Trophoblast cell (in vitro differentiated cells and primary cell): Measurements from ENCODE around the gene CFAP97.

Experiments
- DNase-seq, 2 donors: peaks; one replicate each; pipeline ENCODE4 v3.0.0-alpha.2; 2016
- H2AFZ ChIP-seq: 2 replicates; pipeline ENCODE4 v1.6.1; 2013; ENCODE audit warnings: low read length, moderate library complexity, mild to moderate bottlenecking; ENCODE audit not compliant: insufficient read depth, poor library complexity
- H2AK5ac ChIP-seq: 2 replicates; pipeline ENCODE4 v1.6.1; 2013; ENCODE audit warnings: mild to moderate bottlenecking, low read length
- H2BK120ac ChIP-seq: 2 replicates; pipeline ENCODE4 v1.6.1; 2013; ENCODE audit warnings: low read length, mild to moderate bottlenecking, moderate library complexity; ENCODE audit not compliant: insufficient read depth, poor library complexity
- H2BK12ac ChIP-seq: 2 replicates; pipeline ENCODE4 v1.6.1; 2013; ENCODE audit warnings: mild to moderate bottlenecking, low read length, moderate library complexity
- H2BK5ac ChIP-seq: 2 replicates; pipeline ENCODE4 v1.6.1; 2013; ENCODE audit warnings: low read length, low read depth, moderate library complexity, mild to moderate bottlenecking; ENCODE audit not compliant: poor library complexity
- H3K14ac ChIP-seq: 2 replicates; pipeline ENCODE4 v1.6.1; 2013; ENCODE audit warnings: mild to moderate bottlenecking, low read length
- H3K18ac ChIP-seq: 2 replicates; pipeline ENCODE4 v1.6.1; 2013; ENCODE audit warnings: mild to moderate bottlenecking, low read length
- H3K23ac ChIP-seq: 2 replicates; pipeline ENCODE4 v1.6.1; 2013; ENCODE audit warnings: low read length
- H3K27ac ChIP-seq: 2 replicates; pipeline ENCODE4 v1.5.1; 2013; ENCODE audit warnings: low read depth, mild to moderate bottlenecking, inconsistent platforms, low read length, moderate library complexity
- H3K27me3 ChIP-seq: 2 replicates; pipeline ENCODE4 v1.6.1; 2013; ENCODE audit warnings: inconsistent platforms, mild to moderate bottlenecking, low read length, moderate library complexity; ENCODE audit not compliant: insufficient read depth
- H3K36me3 ChIP-seq, 2 experiments: 1 replicate in 1 of 2; 2 replicates in 1 of 2; pipeline ENCODE4 v1.6.1; 2013; ENCODE audit warnings: low read length in 2 of 2, mild to moderate bottlenecking in 2 of 2, moderate library complexity in 1 of 2; ENCODE audit not compliant: insufficient read depth in 2 of 2, control insufficient read depth in 1 of 2
- H3K4ac ChIP-seq: 2 replicates; pipeline ENCODE4 v1.6.1; 2013; ENCODE audit warnings: low read depth, mild to moderate bottlenecking, low read length, moderate library complexity
- H3K4me1 ChIP-seq, 2 experiments: 1 replicate in 1 of 2; 2 replicates in 1 of 2; pipeline ENCODE4 v1.6.1; 2013; ENCODE audit warnings: low read length in 2 of 2, mild to moderate bottlenecking in 2 of 2, moderate library complexity in 1 of 2; ENCODE audit not compliant: insufficient read depth in 2 of 2, control insufficient read depth in 1 of 2
- H3K4me2 ChIP-seq: 2 replicates; pipeline ENCODE4 v1.6.1; 2013; ENCODE audit warnings: inconsistent platforms, mild to moderate bottlenecking, low read length, moderate library complexity
- H3K4me3 ChIP-seq: 2 replicates; pipeline ENCODE4 v1.5.1; 2013; ENCODE audit warnings: mild to moderate bottlenecking, low read depth, low read length, inconsistent platforms
- H3K79me1 ChIP-seq: one replicate; pipeline ENCODE4 v1.6.1; 2013; ENCODE audit warnings: low read length
- H3K79me2 ChIP-seq: 2 replicates; pipeline ENCODE4 v1.6.1; 2013; ENCODE audit warnings: low read length, mild to moderate bottlenecking; ENCODE audit not compliant: control insufficient read depth, insufficient read depth, poor library complexity
- H3K9ac ChIP-seq: 2 replicates; pipeline ENCODE4 v1.6.1; 2013; ENCODE audit warnings: mild to moderate bottlenecking, low read length
- H3K9me3 ChIP-seq: 2 replicates; pipeline ENCODE4 v1.6.1; 2013; ENCODE audit warnings: low read depth, mild to moderate bottlenecking, control low read depth, inconsistent platforms, low read length; ENCODE audit not compliant: insufficient read depth
- H4K12ac ChIP-seq: 2 replicates; pipeline ENCODE4 v1.6.1; 2013; ENCODE audit warnings: low read depth, mild to moderate bottlenecking, low read length, moderate library complexity
- H4K8ac ChIP-seq: 2 replicates; pipeline ENCODE4 v1.6.1; 2013; ENCODE audit warnings: low read depth, mild to moderate bottlenecking, low read length, moderate library complexity
- H4K91ac ChIP-seq: one replicate; pipeline ENCODE4 v1.6.1; 2013; ENCODE audit warnings: low read depth, mild to moderate bottlenecking, low read length, moderate library complexity
- WGBS: extraction: QIAGEN DNeasy Blood & Tissue Kit; methylation state at CpG from one replicate; pipeline ENCODE4 v1.1.7; 2013; ENCODE audit warnings: missing lambda C conversion rate; ENCODE audit not compliant: insufficient read length, insufficient coverage; ENCODE audit errors: extremely low coverage; 5-methylcytosine and 5-hydroxymethylcytosine counted together

The CFAP97 gene

GRCh38 chr4:185112104-185112503 is 91.7 kb downstream of the CFAP97 start:
- H4K8ac ChIP-seq: no peak overlapping the region
- H3K14ac ChIP-seq: no peak overlapping the region
- no peak overlapping the region for H3K4ac ChIP-seq
- DNase-seq: peak; percentile 42 to 58
- H3K18ac ChIP-seq: no peak overlapping the region
- no peak overlapping the region for H2BK5ac ChIP-seq
- H3K79me2 ChIP-seq: no peaks in the 10 kb centered on the region
- H2AFZ ChIP-seq: no peak overlapping the region
- no peak overlapping the region for H3K23ac ChIP-seq
- H3K27me3 ChIP-seq: no peaks in the 10 kb centered on the region
- H3K4me2 ChIP-seq: no peak overlapping the region
- no peak overlapping the region for H3K27ac ChIP-seq
- no peak overlapping the region for H3K4me3 ChIP-seq
- no peak overlapping the region for H2AK5ac ChIP-seq
- H4K91ac ChIP-seq: no peak overlapping the region
- no CpG with 5 or more reads among the region's 2 CpGs for WGBS
- H3K9ac ChIP-seq: no peak overlapping the region
- H3K9me3 ChIP-seq: no peaks in the 10 kb centered on the region
- H2BK120ac ChIP-seq: no peak overlapping the region
- peaks cover 0 to 5% of the 10 kb centered on the region in 2 experiments for H3K4me1 ChIP-seq
- H2BK12ac ChIP-seq: no peak overlapping the region
- H3K79me1 ChIP-seq: no peaks in the 10 kb centered on the region
- H3K36me3 ChIP-seq: no peaks in the 10 kb centered on the region
- no peak overlapping the region for H4K12ac ChIP-seq

GRCh38 chr4:185110375-185110823 is 93.4 kb downstream of the CFAP97 start:
- no peak overlapping the region for H3K18ac ChIP-seq
- H3K4ac ChIP-seq: no peak overlapping the region
- H2AK5ac ChIP-seq: no peak overlapping the region
- H2AFZ ChIP-seq: no peak overlapping the region
- H3K36me3 ChIP-seq: no peaks in the 10 kb centered on the region
- H3K4me2 ChIP-seq: no peak overlapping the region
- no peak overlapping the region for H3K9ac ChIP-seq
- no peak overlapping the region for H4K12ac ChIP-seq
- DNase-seq: no peak
- H3K23ac ChIP-seq: no peak overlapping the region
- no CpG with 5 or more reads among the region's 11 CpGs for WGBS
- peaks cover 0 to 2% of the 10 kb centered on the region in 2 experiments for H3K4me1 ChIP-seq
- no peak overlapping the region for H3K27ac ChIP-seq
- no peaks in the 10 kb centered on the region for H3K79me2 ChIP-seq
- H3K79me1 ChIP-seq: no peaks in the 10 kb centered on the region
- H3K14ac ChIP-seq: no peak overlapping the region
- H2BK12ac ChIP-seq: no peak overlapping the region
- no peak overlapping the region for H3K4me3 ChIP-seq
- no peak overlapping the region for H2BK120ac ChIP-seq
- no peak overlapping the region for H4K91ac ChIP-seq
- no peaks in the 10 kb centered on the region for H3K27me3 ChIP-seq
- no peak overlapping the region for H4K8ac ChIP-seq
- H3K9me3 ChIP-seq: no peaks in the 10 kb centered on the region
- no peak overlapping the region for H2BK5ac ChIP-seq

GRCh38 chr4:185109736-185110135 is 94.1 kb downstream of the CFAP97 start:
- H3K4me3 ChIP-seq: no peak overlapping the region
- H2BK12ac ChIP-seq: no peak overlapping the region
- H3K14ac ChIP-seq: no peak overlapping the region
- no peak overlapping the region for H4K12ac ChIP-seq
- no peaks in the 10 kb centered on the region for H3K36me3 ChIP-seq
- H3K79me2 ChIP-seq: no peaks in the 10 kb centered on the region
- no peak overlapping the region for H2AFZ ChIP-seq
- peaks cover 0 to 2% of the 10 kb centered on the region in 2 experiments for H3K4me1 ChIP-seq
- H3K9ac ChIP-seq: no peak overlapping the region
- no peak overlapping the region for H3K23ac ChIP-seq
- no peak overlapping the region for H3K27ac ChIP-seq
- no peak overlapping the region for H4K91ac ChIP-seq
- H3K4me2 ChIP-seq: no peak overlapping the region
- no peak overlapping the region for H3K18ac ChIP-seq
- no peaks in the 10 kb centered on the region for H3K27me3 ChIP-seq
- H2BK120ac ChIP-seq: no peak overlapping the region
- H2AK5ac ChIP-seq: no peak overlapping the region
- no peak overlapping the region for H3K4ac ChIP-seq
- no peak overlapping the region for H2BK5ac ChIP-seq
- H3K79me1 ChIP-seq: no peaks in the 10 kb centered on the region
- no peak for DNase-seq
- H3K9me3 ChIP-seq: no peaks in the 10 kb centered on the region
- no peak overlapping the region for H4K8ac ChIP-seq
